Astrocyte (in vitro differentiated cells and primary cell): ENCODE measurements around the gene MCEE. TPM values are rescaled to one million over a fixed set of nuclear protein-coding genes. Genes with fewer than 3 reads are reported as not detected.

Source experiments
- DNase-seq: peaks from one replicate; pipeline ENCODE4 v3.0.0-alpha.2; 2010; ENCODE audit warnings: low read depth
- FAIRE-seq: peaks from 2 replicates; lab custom pipeline; 2011; peaks lifted over from hg19 to GRCh38; lab: Jason Lieb, UNC
- H2AFZ ChIP-seq: 2 replicates; pipeline ENCODE4 v1.6.0; 2012; ENCODE audit warnings: low read depth, low read length, inconsistent platforms
- H3K27ac ChIP-seq: 2 replicates; pipeline ENCODE4 v1.5.1; 2011; ENCODE audit warnings: low read depth, low read length, inconsistent platforms
- H3K27me3 ChIP-seq: 2 replicates; pipeline ENCODE4 v1.6.0; 2011; ENCODE audit warnings: low read length, inconsistent platforms; ENCODE audit not compliant: insufficient read depth
- H3K36me3 ChIP-seq: 2 replicates; pipeline ENCODE4 v1.5.1; 2011; ENCODE audit warnings: low read length, inconsistent platforms; ENCODE audit not compliant: insufficient read depth
- H3K4me1 ChIP-seq: 2 replicates; pipeline ENCODE4 v1.5.1; 2011; ENCODE audit warnings: low read length, inconsistent platforms; ENCODE audit not compliant: insufficient read depth
- H3K4me2 ChIP-seq: 2 replicates; pipeline ENCODE4 v1.6.0; 2012; ENCODE audit warnings: low read length, inconsistent platforms
- H3K4me3 ChIP-seq: 2 replicates; pipeline ENCODE4 v1.5.1; 2011; ENCODE audit warnings: low read depth, mild to moderate bottlenecking, low read length, inconsistent platforms; ENCODE audit not compliant: insufficient read depth
- H3K79me2 ChIP-seq: 2 replicates; pipeline ENCODE4 v1.6.0; 2012; ENCODE audit warnings: mild to moderate bottlenecking, low read length, inconsistent platforms; ENCODE audit not compliant: insufficient read depth
- H3K9ac ChIP-seq: 2 replicates; pipeline ENCODE4 v1.6.0; 2012; ENCODE audit warnings: mild to moderate bottlenecking, low read length, inconsistent platforms
- H3K9me3 ChIP-seq: 2 replicates; pipeline ENCODE4 v1.5.1; 2012; ENCODE audit warnings: low read depth, mild to moderate bottlenecking, low read length, inconsistent platforms; ENCODE audit not compliant: insufficient read depth
- H4K20me1 ChIP-seq: 2 replicates; pipeline ENCODE4 v1.6.0; 2012; ENCODE audit warnings: low read length, inconsistent platforms; ENCODE audit not compliant: insufficient read depth
- H3K27ac Mint-ChIP-seq: one replicate; pipeline ENCODE4 v1.8.0; 2021; ENCODE audit warnings: mild to moderate bottlenecking, mixed read lengths; ENCODE audit not compliant: unreplicated experiment
- H3K27me3 Mint-ChIP-seq: one replicate; pipeline ENCODE4 v1.8.0; 2021; ENCODE audit warnings: low read depth, mixed read lengths; ENCODE audit not compliant: unreplicated experiment
- H3K36me3 Mint-ChIP-seq: one replicate; pipeline ENCODE4 v1.8.0; 2021; ENCODE audit warnings: low read depth, mixed read lengths; ENCODE audit not compliant: unreplicated experiment
- H3K4me1 Mint-ChIP-seq: one replicate; pipeline ENCODE4 v1.8.0; 2021; ENCODE audit warnings: low read depth, mixed read lengths; ENCODE audit not compliant: unreplicated experiment
- H3K4me3 Mint-ChIP-seq: one replicate; pipeline ENCODE4 v1.8.0; 2021; ENCODE audit warnings: mild to moderate bottlenecking, moderate library complexity, mixed read lengths; ENCODE audit not compliant: unreplicated experiment
- H3K9me3 Mint-ChIP-seq: one replicate; pipeline ENCODE4 v1.8.0; 2021; ENCODE audit warnings: mild to moderate bottlenecking, mixed read lengths; ENCODE audit not compliant: unreplicated experiment
- CTCF ChIP-seq: IDR thresholded peaks from 2 replicates; pipeline ENCODE4 v1.5.1; 2011; ENCODE audit warnings: low read depth, mild to moderate bottlenecking, inconsistent platforms, low read length, moderate library complexity; ENCODE audit not compliant: insufficient read depth
- EZH2 ChIP-seq: IDR thresholded peaks from 2 replicates; pipeline ENCODE4 v1.6.1; 2012; ENCODE audit warnings: mild to moderate bottlenecking, low read length, inconsistent platforms; ENCODE audit not compliant: insufficient read depth
- total RNA-seq: library from RNA; stranded (reverse); gene quantifications from 2 replicates; pipeline ENCODE4 v1.2.1, GENCODE V29; 2021

MCEE gene
- total RNA-seq, 1 donor from 2014 or later = 13.1 TPM

DNA sequence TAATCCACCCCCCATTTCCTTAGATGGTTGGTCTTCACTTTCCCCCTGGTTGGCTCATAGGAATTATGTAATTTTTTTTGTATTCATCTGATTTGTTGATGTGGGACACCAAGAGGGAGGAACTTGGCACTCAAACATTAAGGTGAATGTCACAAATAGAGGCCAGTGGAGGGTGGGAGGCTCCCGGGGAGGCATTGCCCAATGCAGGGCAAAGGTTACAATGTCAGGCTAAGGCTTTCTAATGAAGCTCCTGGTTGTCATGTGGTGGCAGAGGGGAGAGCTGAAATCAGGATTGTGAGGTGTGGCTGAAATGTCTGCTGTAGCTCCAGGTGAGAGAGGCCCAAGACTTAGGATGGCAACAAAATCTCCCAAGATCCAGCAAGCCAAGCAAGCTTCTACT lies 43.1 kb upstream of the MCEE start:
- Histone ChIP-seq H3K4me3 (no peak overlapping the region), H2AFZ (no peak overlapping the region), H3K4me2 (no peak overlapping the region), H3K4me1 (no peaks in the 10 kb centered on the region), H3K36me3 (no peaks in the 10 kb centered on the region), H3K9ac (no peak overlapping the region), H3K27ac (no peak overlapping the region), H3K27me3 (peaks cover 10% of the 10 kb centered on the region), H3K9me3 (no peaks in the 10 kb centered on the region), H4K20me1 (no peaks in the 10 kb centered on the region), H3K79me2 (no peaks in the 10 kb centered on the region)
- Mint-ChIP-seq H3K27ac (peak overlapping the region; percentile 29), H3K27me3 (peaks cover 33% of the 10 kb centered on the region), H3K36me3 (no peaks in the 10 kb centered on the region), H3K9me3 (peaks cover 4% of the 10 kb centered on the region), H3K4me3 (no peak overlapping the region), H3K4me1 (peaks cover 3% of the 10 kb centered on the region)
- TF ChIP-seq CTCF (no peak), EZH2 (no peak)
- DNase-seq (no peak), FAIRE-seq (no peak)

GRCh38 chr2:71166812-71167211 lies 36.8 kb upstream of the MCEE start:
- peaks cover 5% of the 10 kb centered on the region for H3K4me1 Mint-ChIP-seq
- H3K9me3 ChIP-seq = no peaks in the 10 kb centered on the region
- peaks cover 1% of the 10 kb centered on the region for H3K36me3 Mint-ChIP-seq
- no peaks in the 10 kb centered on the region for H3K4me1 ChIP-seq
- H3K27me3 ChIP-seq = no peaks in the 10 kb centered on the region
- DNase-seq = no peak
- no peak overlapping the region for H3K4me3 Mint-ChIP-seq
- H3K36me3 ChIP-seq = no peaks in the 10 kb centered on the region
- H4K20me1 ChIP-seq = no peaks in the 10 kb centered on the region
- TF ChIP-seq EZH2 (no peak), CTCF (no peak)
- no peak overlapping the region for H3K27ac Mint-ChIP-seq
- no peak overlapping the region for H3K4me2 ChIP-seq
- no peak overlapping the region for H3K4me3 ChIP-seq
- H2AFZ ChIP-seq = no peak overlapping the region
- no peaks in the 10 kb centered on the region for H3K9me3 Mint-ChIP-seq
- peaks cover 25% of the 10 kb centered on the region for H3K27me3 Mint-ChIP-seq
- H3K9ac ChIP-seq = no peak overlapping the region
- H3K27ac ChIP-seq = no peak overlapping the region
- no peaks in the 10 kb centered on the region for H3K79me2 ChIP-seq
- FAIRE-seq = no peak

- Mint-ChIP-seq H3K4me3 (no peak overlapping the region), H3K27me3 (peaks cover 29% of the 10 kb centered on the region), H3K9me3 (no peaks in the 10 kb centered on the region), H3K4me1 (no peaks in the 10 kb centered on the region), H3K36me3 (no peaks in the 10 kb centered on the region), H3K27ac (no peak overlapping the region)
- DNase-seq (no peak), FAIRE-seq (no peak)
- no peaks in the 10 kb centered on the region for H3K79me2 ChIP-seq
- peak overlapping the region; percentile 51 for H3K4me2 ChIP-seq
- H3K9me3 ChIP-seq = no peaks in the 10 kb centered on the region
- TF ChIP-seq EZH2 (no peak), CTCF (peak; percentile 55)
- no peak overlapping the region for H3K9ac ChIP-seq
- H2AFZ ChIP-seq = no peak overlapping the region
- no peak overlapping the region for H3K27ac ChIP-seq
- H3K27me3 ChIP-seq = peaks cover 6% of the 10 kb centered on the region
- no peaks in the 10 kb centered on the region for H4K20me1 ChIP-seq
- H3K4me1 ChIP-seq = no peaks in the 10 kb centered on the region
- no peak overlapping the region for H3K4me3 ChIP-seq
- no peaks in the 10 kb centered on the region for H3K36me3 ChIP-seq
These were observed 27.2 kb upstream of the MCEE start for GRCh38 chr2:71157124-71157793.
